Karpas-422 (cell line): Measurements from ENCODE around the gene RTN4RL1. TPM values are rescaled to one million over a fixed set of nuclear protein-coding genes. Genes with fewer than 3 reads are reported as not detected.

Experiments
- DNase-seq: peaks from one replicate; pipeline ENCODE4 v3.0.0-alpha.2; 2015
- H2AFZ ChIP-seq: fragments of 200-600 bp; sonication (generic); 2 replicates; pipeline ENCODE4 v1.6.1; 2014; ENCODE audit warnings: antibody characterized with exemption, low read length, mixed read lengths
- H3K27ac ChIP-seq: fragments of 200-600 bp; sonication (generic); 2 replicates; pipeline ENCODE4 v1.5.1; 2014; ENCODE audit warnings: mild to moderate bottlenecking, low read length, moderate library complexity
- H3K27me3 ChIP-seq: fragments of 200-600 bp; sonication (generic); 2 replicates; pipeline ENCODE4 v1.6.1; 2014; ENCODE audit warnings: low read length, mixed read lengths
- H3K36me3 ChIP-seq: fragments of 200-600 bp; sonication (generic); 2 replicates; pipeline ENCODE4 v1.6.1; 2014; ENCODE audit warnings: low read length, mixed read lengths; ENCODE audit not compliant: insufficient read depth
- H3K4me1 ChIP-seq: fragments of 200-600 bp; sonication (generic); 2 replicates; pipeline ENCODE4 v1.6.1; 2014; ENCODE audit warnings: mild to moderate bottlenecking, low read length, mixed read lengths
- H3K4me2 ChIP-seq: fragments of 200-600 bp; sonication (generic); 2 replicates; pipeline ENCODE4 v1.6.1; 2014; ENCODE audit warnings: low read length, low read depth, mild to moderate bottlenecking; ENCODE audit not compliant: poor library complexity, severe bottlenecking
- H3K4me3 ChIP-seq: fragments of 200-600 bp; sonication (generic); 2 replicates; pipeline ENCODE4 v1.5.1; 2014; ENCODE audit warnings: mild to moderate bottlenecking, antibody characterized with exemption, low read length, mixed read lengths
- H3K79me2 ChIP-seq: fragments of 200-600 bp; sonication (generic); 2 replicates; pipeline ENCODE4 v1.6.1; 2014; ENCODE audit warnings: mild to moderate bottlenecking, low read length, mixed read lengths
- H3K9ac ChIP-seq: fragments of 200-600 bp; sonication (generic); 2 replicates; pipeline ENCODE4 v1.6.0; 2014; ENCODE audit warnings: low read length
- H3K9me2 ChIP-seq: fragments of 200-600 bp; sonication (generic), shearing (Covaris generic); replicated peaks from 2 replicates; pipeline ENCODE4 v1.6.0; 2014; ENCODE audit warnings: mild to moderate bottlenecking, low read length, moderate library complexity; ENCODE audit not compliant: insufficient read depth
- H3K9me3 ChIP-seq: fragments of 300-700, 200-600 bp; sonication (generic); 2 replicates; pipeline ENCODE4 v1.6.1; 2014; ENCODE audit warnings: low read length, mixed read lengths
- H4K20me1 ChIP-seq: fragments of 200-600 bp; sonication (generic); 2 replicates; pipeline ENCODE4 v1.6.1; 2014; ENCODE audit warnings: mild to moderate bottlenecking, antibody characterized with exemption, low read length, low read depth; ENCODE audit not compliant: insufficient read depth
- total RNA-seq: library from RNA; depleted of rRNA; stranded (reverse); fragments of >200 nt; shearing (Covaris generic); gene quantifications from 2 replicates; pipeline ENCODE4 v1.2.3, GENCODE V29; 2014; ENCODE audit warnings: low replicate concordance

The RTN4RL1 gene
- total RNA-seq, 1 experiment from 2014 or later: 0.30 TPM

DNA sequence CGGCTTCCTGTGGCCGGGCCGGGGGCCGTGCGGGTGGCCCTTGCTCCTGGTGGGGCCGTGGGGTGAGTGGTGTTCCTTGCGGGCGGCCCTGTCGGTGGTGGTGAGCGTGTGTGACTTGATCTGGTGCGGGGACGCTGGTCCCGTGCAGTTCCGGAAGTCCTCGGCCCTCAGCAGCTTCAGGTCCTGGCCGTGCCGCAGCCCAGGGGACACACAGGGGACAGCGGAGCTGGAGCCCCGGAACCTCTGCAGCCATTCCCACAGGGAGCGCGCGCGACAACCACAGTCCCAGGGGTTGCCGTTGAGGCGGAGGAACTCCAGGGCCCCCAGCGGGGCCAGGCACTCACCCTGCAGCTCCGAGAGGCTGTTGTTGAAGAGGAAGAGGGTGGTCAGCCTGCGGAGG, 88.4 kb downstream of the RTN4RL1 start:
- Histone ChIP-seq H3K9me2 (no peaks in the 10 kb centered on the region), H3K27me3 (no peaks in the 10 kb centered on the region), H3K36me3 (no peaks in the 10 kb centered on the region), H3K27ac (no peak overlapping the region), H3K4me1 (peaks cover 4% of the 10 kb centered on the region), H3K9ac (no peak overlapping the region), H3K4me2 (no peak overlapping the region), H3K79me2 (no peaks in the 10 kb centered on the region), H3K4me3 (no peak overlapping the region), H2AFZ (no peak overlapping the region), H3K9me3 (no peaks in the 10 kb centered on the region), H4K20me1 (0 out of 2 replicates have a peak, but pooled peaks cover 5% of the 10 kb centered on the region)
- DNase-seq: no peak

GRCh38 chr17:1934901-1935300, 90.2 kb downstream of the RTN4RL1 start:
- no peaks in the 10 kb centered on the region for H3K27me3 ChIP-seq
- no peaks in the 10 kb centered on the region for H3K4me1 ChIP-seq
- no peak overlapping the region for H3K9ac ChIP-seq
- no peaks in the 10 kb centered on the region for H3K9me2 ChIP-seq
- H3K79me2 ChIP-seq: no peaks in the 10 kb centered on the region
- no peak overlapping the region for H3K4me3 ChIP-seq
- H3K27ac ChIP-seq: no peak overlapping the region
- H3K4me2 ChIP-seq: no peak overlapping the region
- no peak for DNase-seq
- H3K9me3 ChIP-seq: no peaks in the 10 kb centered on the region
- no peaks in the 10 kb centered on the region for H3K36me3 ChIP-seq
- H2AFZ ChIP-seq: no peak overlapping the region
- no peaks in the 10 kb centered on the region for H4K20me1 ChIP-seq

- no peaks in the 10 kb centered on the region for H3K79me2 ChIP-seq
- H3K4me1 ChIP-seq: no peaks in the 10 kb centered on the region
- H3K4me3 ChIP-seq: no peak overlapping the region
- no peak overlapping the region for H3K9ac ChIP-seq
- H2AFZ ChIP-seq: no peak overlapping the region
- no peaks in the 10 kb centered on the region for H3K9me2 ChIP-seq
- no peak overlapping the region for H3K27ac ChIP-seq
- H3K4me2 ChIP-seq: no peak overlapping the region
- no peaks in the 10 kb centered on the region for H4K20me1 ChIP-seq
- H3K9me3 ChIP-seq: no peaks in the 10 kb centered on the region
- H3K36me3 ChIP-seq: no peaks in the 10 kb centered on the region
- no peak for DNase-seq
- no peaks in the 10 kb centered on the region for H3K27me3 ChIP-seq
Observed at GRCh38 chr17:1933875-1934715, 91.0 kb downstream of the RTN4RL1 start.

DNA sequence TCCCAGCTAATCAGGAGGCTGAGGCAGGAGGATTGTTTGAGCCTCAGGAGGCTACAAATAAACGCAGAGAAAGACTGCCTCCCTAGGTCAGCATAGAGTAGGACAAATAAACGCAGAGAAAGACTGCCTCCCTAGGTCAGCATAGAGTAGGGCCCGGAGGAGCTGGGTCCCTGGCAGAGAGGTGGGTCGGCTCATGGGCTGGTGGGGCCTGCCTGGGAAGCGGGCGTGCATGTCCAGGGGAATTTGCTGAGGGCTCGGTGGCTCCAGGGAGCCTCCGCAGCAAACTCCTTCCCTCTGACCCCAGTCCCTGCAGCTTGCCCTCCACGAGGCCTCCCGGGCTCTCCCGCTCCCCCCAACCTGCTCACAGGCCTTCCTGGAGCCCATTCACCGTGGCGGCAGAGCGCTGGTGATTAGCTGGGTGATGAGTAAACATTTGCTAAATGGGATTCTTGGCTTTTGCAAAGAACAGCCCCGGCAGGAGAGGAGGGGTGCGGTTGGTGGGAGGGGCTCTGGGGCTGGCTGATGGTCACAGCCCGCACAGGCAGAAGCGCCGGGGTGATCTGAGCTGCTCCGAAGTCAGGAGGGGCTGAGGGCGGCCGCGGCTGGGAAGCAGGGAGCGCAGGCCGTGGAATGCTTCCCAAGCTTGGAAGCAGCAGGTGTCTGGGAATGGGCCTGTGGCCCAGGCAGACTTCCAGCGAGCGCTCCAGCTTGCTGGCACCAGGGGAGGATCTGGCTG, 93.1 kb downstream of the RTN4RL1 start:
- Histone ChIP-seq H3K9ac (no peak overlapping the region), H3K4me3 (no peak overlapping the region), H3K9me3 (no peaks in the 10 kb centered on the region), H3K27ac (no peak overlapping the region), H2AFZ (no peak overlapping the region), H3K36me3 (no peaks in the 10 kb centered on the region), H4K20me1 (no peaks in the 10 kb centered on the region), H3K4me2 (no peak overlapping the region), H3K27me3 (no peaks in the 10 kb centered on the region), H3K9me2 (no peaks in the 10 kb centered on the region), H3K79me2 (no peaks in the 10 kb centered on the region), H3K4me1 (no peaks in the 10 kb centered on the region)
- DNase-seq: no peak

GRCh38 chr17:1930337-1930645, 94.8 kb downstream of the RTN4RL1 start:
- Histone ChIP-seq H3K36me3 (no peaks in the 10 kb centered on the region), H3K4me3 (no peak overlapping the region), H2AFZ (no peak overlapping the region), H3K27me3 (no peaks in the 10 kb centered on the region), H3K4me1 (no peaks in the 10 kb centered on the region), H3K27ac (no peak overlapping the region), H4K20me1 (no peaks in the 10 kb centered on the region), H3K9me3 (no peaks in the 10 kb centered on the region), H3K9me2 (no peaks in the 10 kb centered on the region), H3K4me2 (no peak overlapping the region), H3K9ac (no peak overlapping the region), H3K79me2 (no peaks in the 10 kb centered on the region)
- no peak for DNase-seq

DNA sequence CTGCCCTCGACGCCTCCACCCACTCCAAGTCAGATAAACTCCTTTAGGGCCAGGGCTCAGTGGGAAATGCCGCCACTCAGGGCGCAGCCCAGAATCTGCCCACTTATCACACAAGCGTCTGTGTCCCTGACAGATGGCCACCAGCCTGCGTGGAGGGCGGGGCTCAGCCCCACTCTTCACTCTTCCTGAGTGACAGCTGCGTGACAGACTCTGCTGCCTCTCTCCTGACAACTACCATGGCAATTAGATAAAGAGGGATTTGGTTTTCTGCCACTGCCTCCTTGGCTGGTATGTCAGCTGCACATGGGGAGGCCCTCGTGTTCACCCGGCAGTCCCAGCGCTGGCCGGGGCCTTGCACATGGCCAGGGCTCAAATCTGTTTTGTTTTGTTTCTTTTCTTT, 96.2 kb downstream of the RTN4RL1 start:
- Histone ChIP-seq H3K27ac (no peak overlapping the region), H3K36me3 (no peaks in the 10 kb centered on the region), H3K9ac (no peak overlapping the region), H3K27me3 (no peaks in the 10 kb centered on the region), H3K4me2 (no peak overlapping the region), H3K79me2 (no peaks in the 10 kb centered on the region), H2AFZ (no peak overlapping the region), H3K9me2 (no peaks in the 10 kb centered on the region), H3K4me1 (no peaks in the 10 kb centered on the region), H3K4me3 (no peak overlapping the region), H4K20me1 (no peaks in the 10 kb centered on the region), H3K9me3 (no peaks in the 10 kb centered on the region)
- no peak for DNase-seq

DNA sequence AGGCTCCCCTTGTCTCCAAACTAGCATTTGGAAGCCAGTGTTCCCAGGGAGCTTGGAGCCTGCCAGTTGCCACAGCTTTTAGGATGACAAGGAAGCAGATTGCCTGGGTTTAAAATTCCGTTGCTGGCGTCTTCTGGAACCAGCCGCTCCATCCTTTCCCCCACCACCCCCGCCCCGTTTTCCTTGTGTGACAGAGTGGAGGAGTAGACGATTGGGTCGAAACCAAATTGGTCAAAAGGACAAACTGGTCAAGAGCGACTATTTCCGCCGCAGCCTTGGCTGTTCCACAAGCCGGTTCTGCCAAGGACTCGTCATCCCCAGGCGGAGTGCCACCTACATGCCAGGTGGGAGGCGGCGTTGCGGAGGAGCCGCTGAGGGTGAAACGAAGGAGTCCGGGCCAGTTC, 104.2 kb downstream of the RTN4RL1 start:
- H3K36me3 ChIP-seq: no peaks in the 10 kb centered on the region
- H3K9ac ChIP-seq: no peak overlapping the region
- no peaks in the 10 kb centered on the region for H3K9me2 ChIP-seq
- H3K27me3 ChIP-seq: no peaks in the 10 kb centered on the region
- H3K4me1 ChIP-seq: peaks cover 5% of the 10 kb centered on the region
- H4K20me1 ChIP-seq: no peaks in the 10 kb centered on the region
- no peak overlapping the region for H2AFZ ChIP-seq
- H3K9me3 ChIP-seq: no peaks in the 10 kb centered on the region
- no peak overlapping the region for H3K27ac ChIP-seq
- no peaks in the 10 kb centered on the region for H3K79me2 ChIP-seq
- no peak overlapping the region for H3K4me2 ChIP-seq
- no peak for DNase-seq
- no peak overlapping the region for H3K4me3 ChIP-seq

- Histone ChIP-seq H3K9me2 (no peaks in the 10 kb centered on the region), H3K9me3 (no peaks in the 10 kb centered on the region), H3K27ac (no peak overlapping the region), H3K4me3 (no peak overlapping the region), H3K9ac (no peak overlapping the region), H3K4me2 (no peak overlapping the region), H3K27me3 (no peaks in the 10 kb centered on the region), H2AFZ (no peak overlapping the region), H3K36me3 (no peaks in the 10 kb centered on the region), H3K4me1 (peaks cover 12% of the 10 kb centered on the region), H4K20me1 (no peaks in the 10 kb centered on the region), H3K79me2 (no peaks in the 10 kb centered on the region)
- DNase-seq: no peak
Observed at GRCh38 chr17:1919201-1919600, 105.9 kb downstream of the RTN4RL1 start.
